G401 (cell line): ENCODE data around the gene NTHL1. TPM values are rescaled to one million over a fixed set of nuclear protein-coding genes. Genes with fewer than 3 reads are reported as not detected.

Experiments
- DNase-seq: peaks from one replicate; pipeline ENCODE4 v3.0.0-alpha.2; 2015; ENCODE audit warnings: low spot score
- in situ Hi-C: cut with HindIII; loops from 2 replicates; pipeline ENCODE4 v1.10.0; 2016; ENCODE audit warnings: low sequenced_read_pairs, mixed read lengths
- total RNA-seq: library from RNA; depleted of rRNA; stranded (reverse); fragments of >200 nt; shearing (Covaris generic); gene quantifications from 2 replicates; pipeline ENCODE4 v1.2.3, GENCODE V29; 2014

Gene NTHL1
- total RNA-seq, 1 experiment from 2014 or later = 36.6 TPM

DNA sequence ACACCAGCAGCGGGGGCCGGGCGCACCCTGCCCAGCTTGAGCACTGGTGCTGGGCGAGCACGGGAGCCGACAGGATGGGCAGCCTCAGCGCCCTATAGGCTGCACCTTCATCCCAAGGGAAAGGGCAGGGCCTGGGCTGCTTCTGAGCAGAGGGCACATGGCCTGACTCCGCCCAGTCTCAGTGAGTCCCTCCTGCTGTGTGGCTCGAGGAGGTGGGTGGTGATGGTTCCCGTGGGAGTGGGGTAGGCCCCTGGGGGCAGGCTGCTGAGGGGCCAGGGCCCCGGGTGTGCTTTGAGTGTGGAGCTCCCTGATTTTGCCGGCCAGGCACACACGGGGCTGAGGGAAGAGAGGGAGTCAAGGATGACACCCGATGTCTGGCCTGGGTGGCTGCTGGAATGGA is 38.0 kb upstream of the NTHL1 start:
- no peak for DNase-seq

DNA sequence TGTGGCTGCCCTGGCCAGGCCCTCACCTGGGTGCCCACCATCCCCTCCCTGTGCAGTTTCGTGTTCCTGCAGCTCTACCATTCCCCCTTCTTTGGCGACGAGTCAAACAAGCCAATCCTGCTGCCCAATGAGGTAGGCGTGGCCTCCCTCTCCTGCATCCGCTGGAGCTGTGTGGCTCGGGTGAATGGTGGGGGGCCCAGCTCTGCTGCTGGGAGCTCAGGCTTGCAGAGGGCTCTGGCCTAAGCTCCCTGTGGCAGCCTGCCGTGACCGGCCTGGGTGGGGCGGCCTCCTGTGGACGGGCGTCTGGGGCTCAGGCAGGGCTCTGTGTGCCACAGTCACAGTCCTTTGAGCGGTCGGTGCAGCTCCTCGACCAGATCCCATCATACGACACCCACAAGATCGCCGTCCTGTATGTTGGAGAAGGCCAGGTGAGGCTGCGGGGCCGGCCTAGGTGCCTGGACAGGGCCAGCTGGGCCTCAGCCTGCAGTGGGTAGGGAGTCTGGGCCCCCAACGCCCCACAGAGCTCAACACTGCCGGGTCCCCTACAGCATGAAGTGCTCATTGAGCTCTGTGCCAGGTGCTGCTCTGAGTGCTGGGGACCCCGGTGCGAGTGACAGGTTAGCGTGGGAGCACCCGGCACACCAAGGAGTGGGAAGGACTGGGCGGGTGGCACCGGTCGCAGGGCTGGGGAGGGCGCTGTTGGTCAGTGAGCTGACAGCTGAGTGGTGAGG is 37.4 kb upstream of the NTHL1 start:
- in situ Hi-C loops = no loop called here

More for the DNA sequence above, 38.0 kb upstream of the NTHL1 start:
- in situ Hi-C loops = no loop called here

DNA sequence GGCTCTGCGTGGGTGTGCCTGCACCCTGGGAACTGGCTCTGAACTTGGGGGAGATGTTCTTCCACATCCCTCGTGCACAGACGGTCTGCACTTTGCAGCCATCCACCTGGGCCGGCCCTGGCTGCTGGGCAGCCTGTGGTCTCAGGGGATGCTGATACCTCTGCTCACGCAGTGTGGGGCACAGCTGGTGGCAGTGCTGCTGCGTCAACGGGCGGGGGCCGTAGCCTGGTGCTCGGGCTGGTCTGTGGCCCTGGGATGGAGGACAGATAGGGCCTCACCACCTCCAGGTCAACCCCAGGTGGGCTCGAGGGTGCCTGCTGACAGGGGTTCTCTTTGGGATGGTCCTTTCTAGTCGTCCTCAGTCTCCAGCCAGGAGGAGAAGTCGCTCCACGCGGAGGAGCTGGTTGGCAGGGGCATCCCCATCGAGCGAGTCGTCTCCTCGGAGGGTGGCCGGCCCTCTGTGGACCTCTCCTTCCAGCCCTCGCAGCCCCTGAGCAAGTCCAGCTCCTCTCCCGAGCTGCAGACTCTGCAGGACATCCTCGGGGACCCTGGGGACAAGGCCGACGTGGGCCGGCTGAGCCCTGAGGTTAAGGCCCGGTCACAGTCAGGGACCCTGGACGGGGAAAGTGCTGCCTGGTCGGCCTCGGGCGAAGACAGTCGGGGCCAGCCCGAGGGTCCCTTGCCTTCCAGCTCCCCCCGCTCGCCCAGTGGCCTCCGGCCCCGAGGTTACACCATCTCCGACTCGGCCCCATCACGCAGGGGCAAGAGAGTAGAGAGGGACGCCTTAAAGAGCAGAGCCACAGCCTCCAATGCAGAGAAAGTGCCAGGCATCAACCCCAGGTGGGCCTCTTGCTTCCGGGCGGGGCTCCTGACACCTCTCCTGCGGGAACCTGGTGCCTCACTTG is 36.5 kb upstream of the NTHL1 start:
- in situ Hi-C loops = no loop called here
- DNase-seq = no peak

More for the DNA sequence above, 37.4 kb upstream of the NTHL1 start:
- peak; percentile 69 for DNase-seq

DNA sequence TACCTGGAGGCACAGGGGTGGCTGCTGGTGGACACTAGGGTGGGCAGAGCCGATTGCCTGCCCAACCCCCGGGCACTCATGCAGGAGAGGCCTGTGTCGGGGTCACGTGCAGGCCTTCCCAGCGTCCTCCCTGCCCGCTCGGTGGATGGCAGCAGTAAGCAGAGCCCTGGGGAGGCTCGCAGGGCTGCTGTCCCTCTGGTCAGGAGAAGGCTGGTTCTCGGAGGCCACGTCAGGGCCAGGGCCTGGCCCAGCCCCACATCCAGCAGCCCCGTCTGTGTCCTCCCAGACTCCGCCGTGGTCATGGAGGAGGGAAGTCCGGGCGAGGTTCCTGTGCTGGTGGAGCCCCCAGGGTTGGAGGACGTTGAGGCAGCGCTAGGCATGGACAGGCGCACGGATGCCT is 35.8 kb upstream of the NTHL1 start:
- DNase-seq = no peak
- in situ Hi-C loops = no loop called here

DNA sequence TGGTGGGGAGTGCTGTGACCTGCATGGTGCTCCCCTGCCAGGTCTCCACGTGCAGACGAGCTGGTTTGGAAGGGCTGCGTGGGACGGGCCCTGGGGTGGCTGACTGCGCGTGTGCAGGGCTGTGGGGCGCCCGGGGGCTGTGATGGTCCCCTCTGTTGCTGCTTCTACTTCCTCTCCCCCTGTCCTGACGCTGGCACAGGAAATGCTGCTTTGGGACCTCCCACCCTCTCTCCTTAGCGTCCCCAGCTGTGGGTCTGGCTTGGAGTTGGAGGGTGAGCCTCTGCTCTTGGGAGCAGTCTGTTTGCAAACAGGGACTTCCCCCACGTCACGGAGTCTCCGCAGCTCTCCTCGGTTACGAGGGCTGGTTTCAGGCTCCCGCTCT is 35.3 kb upstream of the NTHL1 start:
- in situ Hi-C loops = no loop called here
- no peak for DNase-seq

DNA sequence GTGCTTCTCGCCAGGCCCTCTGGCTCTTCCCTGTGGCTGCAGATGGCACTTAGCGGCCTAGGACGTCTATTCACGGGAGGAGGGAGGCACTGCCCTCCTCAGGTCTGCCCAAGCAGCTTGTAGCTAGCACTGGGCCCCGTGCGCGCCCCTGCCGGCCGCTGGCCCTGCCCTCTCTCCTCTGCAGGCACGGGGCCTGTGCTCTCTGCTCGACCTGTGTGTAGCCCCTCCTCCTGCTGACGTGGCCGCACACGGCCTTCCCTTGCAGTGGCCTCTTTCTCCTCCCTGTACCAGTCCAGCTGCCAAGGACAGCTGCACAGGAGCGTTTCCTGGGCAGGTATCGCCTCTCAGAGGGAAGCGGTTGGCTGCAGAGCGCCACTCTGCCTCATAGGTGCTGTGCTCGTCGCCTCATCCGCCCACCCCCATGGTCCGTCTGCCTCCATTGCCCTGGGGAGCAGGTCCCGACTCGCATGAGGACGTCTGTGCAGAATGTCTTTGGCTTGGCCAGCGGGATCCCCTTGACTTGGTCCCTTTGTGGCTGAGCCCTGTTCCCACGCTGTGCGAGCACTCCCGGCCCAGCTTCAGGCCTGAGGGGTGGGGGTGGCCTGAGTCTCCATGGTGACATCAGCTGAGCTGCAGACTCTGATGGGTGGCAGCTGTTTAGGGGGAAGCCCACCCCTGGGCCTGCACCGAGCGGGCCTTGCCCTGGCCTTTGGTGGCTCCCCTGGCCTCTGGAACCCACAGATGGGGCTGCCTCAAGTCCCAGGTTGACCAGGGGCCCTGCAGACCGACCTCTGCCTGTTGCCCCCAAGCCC is 34.7 kb upstream of the NTHL1 start:
- peak; percentile 85 for DNase-seq
- in situ Hi-C loops = no loop called here

DNA sequence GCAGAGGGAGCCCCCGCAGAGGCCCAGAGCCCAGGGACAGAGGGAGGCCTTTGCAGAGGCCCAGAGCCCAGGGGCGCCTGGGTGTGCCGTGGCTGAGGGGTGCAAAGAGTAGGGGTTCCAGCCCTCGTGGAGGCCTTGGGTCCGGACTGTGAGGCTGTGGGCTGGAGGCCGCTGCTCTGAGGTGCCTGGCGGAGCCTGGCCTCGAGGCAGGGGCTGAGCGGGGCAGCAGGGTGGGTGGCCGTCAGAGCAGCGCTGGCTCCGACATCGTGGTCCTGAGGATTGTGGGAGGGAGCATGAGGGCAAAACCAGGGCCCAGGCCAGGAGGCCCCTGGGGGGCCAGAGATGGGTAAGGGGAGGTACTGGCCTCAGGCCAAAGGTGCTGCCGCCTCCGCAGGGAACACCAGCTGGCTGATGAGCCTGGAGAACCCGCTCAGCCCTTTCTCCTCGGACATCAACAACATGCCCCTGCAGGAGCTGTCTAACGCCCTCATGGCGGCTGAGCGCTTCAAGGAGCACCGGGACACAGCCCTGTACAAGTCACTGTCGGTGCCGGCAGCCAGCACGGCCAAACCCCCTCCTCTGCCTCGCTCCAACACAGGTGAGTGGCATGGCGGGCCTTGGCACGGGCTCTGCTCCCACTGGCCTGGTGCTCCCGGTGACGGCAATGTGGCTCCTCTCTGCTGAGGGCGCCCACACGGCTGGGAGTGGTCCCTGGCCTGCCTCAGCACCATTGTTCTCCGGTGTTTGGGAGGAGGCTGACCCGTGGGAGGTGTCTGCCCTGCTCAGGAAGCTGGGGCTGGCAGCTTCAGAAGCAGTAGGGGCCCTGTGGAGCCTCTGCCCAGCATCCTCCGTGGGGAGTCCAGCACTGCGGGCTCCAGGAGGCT is 33.8 kb upstream of the NTHL1 start:
- DNase-seq = no peak
- in situ Hi-C loops = no loop called here

DNA sequence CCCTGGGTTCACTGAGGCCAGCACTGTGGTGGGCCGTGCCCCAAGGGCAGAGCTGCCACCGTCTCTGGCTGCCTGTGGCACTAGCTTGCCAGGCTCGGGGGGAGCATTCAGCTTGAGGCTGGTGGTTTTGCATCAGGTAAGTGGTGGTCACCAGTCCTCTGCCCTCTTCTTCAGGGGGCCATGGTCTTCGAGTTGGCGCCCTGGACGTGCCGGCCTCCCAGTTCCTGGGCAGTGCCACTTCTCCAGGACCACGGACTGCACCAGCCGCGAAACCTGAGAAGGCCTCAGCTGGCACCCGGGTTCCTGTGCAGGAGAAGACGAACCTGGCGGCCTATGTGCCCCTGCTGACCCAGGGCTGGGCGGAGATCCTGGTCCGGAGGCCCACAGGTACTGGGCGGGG is 32.4 kb upstream of the NTHL1 start:
- in situ Hi-C loops = loop anchor here (10.0 kb wide), 1 partner anchor 85 kb away; no protein-coding TSS in a partner anchor
- DNase-seq = no peak

DNA sequence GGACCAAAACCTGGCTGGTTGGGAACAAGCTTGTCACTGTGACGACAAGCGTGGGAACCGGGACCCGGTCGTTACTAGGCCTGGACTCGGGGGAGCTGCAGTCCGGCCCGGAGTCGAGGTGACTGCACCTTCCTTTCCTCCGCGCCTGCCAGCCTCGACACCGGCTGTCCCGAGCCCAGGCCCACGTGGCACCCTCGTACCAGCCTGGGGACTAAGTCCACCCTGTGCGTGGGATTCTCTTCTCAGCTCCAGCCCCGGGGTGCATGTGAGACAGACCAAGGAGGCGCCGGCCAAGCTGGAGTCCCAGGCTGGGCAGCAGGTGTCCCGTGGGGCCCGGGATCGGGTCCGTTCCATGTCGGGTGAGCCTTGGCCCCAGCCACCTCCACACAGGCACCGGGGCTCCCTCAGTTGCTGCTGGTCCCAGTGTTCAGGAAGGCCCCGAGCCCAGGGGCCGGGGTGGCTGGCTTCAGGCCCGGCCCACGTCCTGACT is 31.7 kb upstream of the NTHL1 start:
- no peak for DNase-seq
- in situ Hi-C loops = loop anchor here (10.0 kb wide), 1 partner anchor 85 kb away; no protein-coding TSS in a partner anchor

DNA sequence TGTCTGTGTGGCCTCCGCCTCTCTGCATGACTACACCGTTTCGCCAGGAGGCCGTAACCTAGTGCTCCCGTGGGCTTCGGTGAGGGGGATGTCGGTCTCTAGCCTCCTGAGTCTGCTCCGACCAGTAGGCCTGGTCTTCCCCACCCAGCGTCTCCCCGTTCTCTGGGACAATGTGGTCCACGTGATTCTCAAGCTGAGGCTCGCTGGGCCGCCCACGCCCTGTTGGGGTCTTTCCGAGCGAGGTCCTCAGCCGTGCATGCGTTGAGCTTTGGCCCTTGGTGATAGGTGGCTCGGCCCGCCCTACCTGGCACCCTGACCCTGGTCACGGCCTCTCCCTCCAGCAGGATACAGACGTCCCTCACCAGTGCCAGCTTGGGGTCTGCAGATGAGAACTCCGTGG is 31.1 kb upstream of the NTHL1 start:
- in situ Hi-C loops = loop anchor here (10.0 kb wide), 1 partner anchor 86 kb away; no protein-coding TSS in a partner anchor

DNA sequence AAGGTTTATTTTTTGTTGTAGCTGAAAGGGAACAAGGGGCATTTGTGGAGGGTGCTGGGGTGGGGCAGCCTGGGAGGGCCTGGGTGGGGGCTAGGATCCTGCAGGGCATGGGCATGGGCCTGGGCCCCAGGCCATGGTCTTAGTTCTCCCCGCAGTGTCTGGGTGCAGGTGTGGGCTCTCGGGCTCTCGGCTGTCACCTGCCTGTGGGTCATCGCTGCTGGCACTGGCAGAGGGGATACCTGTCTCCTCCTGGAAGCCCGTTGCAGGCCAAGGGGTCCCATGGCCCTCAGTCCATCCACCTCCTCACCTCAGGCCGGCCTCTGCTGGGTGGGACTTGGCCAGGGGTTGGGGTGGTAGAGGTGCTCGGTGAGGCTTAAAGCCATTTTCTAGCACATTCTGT is 30.5 kb upstream of the NTHL1 start:
- no peak for DNase-seq
- in situ Hi-C loops = loop anchor here (10.0 kb wide), 1 partner anchor 87 kb away; no protein-coding TSS in a partner anchor

More for the DNA sequence above, 31.1 kb upstream of the NTHL1 start:
- no peak for DNase-seq

DNA sequence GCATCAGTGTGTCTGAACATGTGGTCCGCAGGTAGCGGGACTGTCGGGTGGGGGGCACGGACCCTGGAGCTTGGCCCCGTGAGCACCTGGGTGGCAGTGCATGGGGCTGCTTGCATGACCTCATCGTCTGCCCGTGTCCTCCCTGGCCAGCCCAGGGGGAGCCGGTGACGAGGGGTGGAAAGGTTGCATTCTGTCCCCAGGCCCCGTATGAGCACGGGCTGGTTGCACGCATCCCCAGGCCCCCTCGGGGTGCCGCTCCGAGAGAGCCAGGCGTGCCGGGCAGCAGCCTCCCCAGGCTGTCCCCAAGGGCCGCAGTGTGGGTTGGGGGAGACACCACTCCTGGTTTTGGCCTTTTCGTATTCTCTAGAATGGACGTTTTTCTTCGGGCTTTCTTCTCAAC is 30.1 kb upstream of the NTHL1 start:
- in situ Hi-C loops = loop anchor here (10.0 kb wide), 1 partner anchor 87 kb away; no protein-coding TSS in a partner anchor
- no peak for DNase-seq

DNA sequence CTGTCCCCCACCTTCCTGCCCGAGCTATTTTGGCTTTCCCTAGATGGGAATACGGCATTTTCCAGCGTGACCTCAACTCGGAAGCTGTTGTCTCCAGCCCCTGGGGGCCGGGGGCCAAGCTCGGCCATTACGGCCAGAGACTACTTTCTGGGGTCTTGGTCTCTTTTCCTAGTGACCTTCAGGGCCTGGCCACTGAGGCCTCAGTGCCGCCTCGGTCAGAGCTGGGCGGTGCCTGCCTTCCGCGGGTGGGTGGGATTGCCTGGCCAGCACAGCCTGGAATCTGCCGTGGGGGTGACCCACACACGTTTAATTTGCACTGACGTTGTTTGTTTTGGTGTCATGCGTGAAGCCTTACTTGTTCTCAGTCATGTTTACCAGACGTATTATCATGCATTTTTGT is 29.4 kb upstream of the NTHL1 start:
- in situ Hi-C loops = loop anchor here (10.0 kb wide), 1 partner anchor 88 kb away; no protein-coding TSS in a partner anchor
- no peak for DNase-seq

DNA sequence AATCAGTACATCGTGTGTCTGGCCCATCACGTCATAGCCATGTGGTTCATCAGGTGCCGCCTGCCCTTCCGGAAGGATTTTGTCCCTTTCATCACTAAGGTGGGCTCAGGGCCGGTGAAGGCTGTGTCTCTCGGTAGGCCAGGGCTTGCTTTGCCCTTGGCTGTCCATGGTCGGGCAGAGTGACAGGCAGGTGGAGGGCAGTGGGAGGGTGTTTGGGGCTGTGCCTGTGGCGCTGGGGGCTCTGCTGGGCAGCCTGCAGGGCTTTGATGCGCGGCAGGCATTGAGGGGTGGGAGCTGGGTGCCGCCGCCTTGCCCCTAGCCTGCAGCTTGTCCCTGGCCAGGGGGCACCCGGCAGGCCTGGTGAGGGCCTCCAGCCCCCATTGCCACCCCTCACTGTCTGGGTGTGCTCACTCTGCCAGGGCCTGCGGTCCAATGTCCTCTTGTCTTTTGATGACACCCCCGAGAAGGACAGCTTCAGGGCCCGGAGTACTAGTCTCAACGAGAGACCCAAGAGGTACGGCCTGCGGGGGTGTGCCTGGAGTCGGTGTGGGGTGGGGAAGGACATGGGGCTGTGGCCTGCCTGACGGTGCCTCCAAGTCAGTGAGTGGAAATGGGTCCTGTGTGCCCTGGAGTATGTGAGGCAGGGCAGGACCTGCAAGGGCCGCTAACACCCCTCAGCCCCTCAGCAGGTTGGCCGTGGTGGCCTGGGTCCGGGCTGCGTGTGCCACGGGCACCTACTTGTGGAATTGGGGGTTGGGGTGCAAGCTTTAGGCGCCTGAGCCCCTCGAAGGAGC is 28.6 kb upstream of the NTHL1 start:
- no peak for DNase-seq
- in situ Hi-C loops = loop anchor here (10.0 kb wide), 1 partner anchor 89 kb away; no protein-coding TSS in a partner anchor

DNA sequence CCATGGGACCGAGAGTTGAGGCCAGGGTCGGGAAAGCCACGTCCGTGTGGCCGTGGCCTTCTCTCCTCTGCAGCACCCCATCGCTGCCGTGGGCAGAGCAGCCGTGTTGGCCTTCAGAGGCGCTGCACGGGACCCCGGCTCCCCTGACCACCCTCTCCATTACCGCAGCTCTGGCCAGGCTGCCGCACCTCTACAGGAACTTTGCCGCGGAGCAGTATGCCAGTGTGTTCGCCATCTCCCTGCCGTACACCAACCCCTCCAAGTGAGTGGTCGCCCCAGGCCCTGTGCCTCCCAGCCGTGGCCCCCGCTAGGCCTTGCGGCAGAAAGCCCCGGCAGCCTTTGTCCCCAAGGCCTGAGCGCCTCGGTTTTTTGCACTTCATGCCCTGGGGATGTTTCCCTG is 28.0 kb upstream of the NTHL1 start:
- DNase-seq = no peak
- in situ Hi-C loops = loop anchor here (10.0 kb wide), 1 partner anchor 89 kb away; no protein-coding TSS in a partner anchor

DNA sequence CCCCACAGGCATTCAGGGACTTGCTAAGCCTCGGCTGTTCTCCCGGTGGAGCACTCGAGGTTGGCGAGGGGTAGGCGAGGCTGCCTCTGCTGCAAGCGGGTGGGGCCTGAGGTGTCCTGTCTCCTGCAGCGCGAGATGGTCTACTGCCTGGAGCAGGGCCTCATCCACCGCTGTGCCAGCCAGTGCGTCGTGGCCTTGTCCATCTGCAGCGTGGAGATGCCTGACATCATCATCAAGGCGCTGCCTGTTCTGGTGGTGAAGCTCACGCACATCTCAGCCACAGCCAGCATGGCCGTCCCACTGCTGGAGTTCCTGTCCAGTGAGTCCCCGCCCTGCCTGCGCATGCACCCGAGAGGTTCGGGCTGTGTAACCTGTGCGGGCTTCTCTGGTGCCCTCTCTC is 26.4 kb upstream of the NTHL1 start:
- in situ Hi-C loops = loop anchor here (10.0 kb wide), 1 partner anchor 91 kb away; no protein-coding TSS in a partner anchor

DNA sequence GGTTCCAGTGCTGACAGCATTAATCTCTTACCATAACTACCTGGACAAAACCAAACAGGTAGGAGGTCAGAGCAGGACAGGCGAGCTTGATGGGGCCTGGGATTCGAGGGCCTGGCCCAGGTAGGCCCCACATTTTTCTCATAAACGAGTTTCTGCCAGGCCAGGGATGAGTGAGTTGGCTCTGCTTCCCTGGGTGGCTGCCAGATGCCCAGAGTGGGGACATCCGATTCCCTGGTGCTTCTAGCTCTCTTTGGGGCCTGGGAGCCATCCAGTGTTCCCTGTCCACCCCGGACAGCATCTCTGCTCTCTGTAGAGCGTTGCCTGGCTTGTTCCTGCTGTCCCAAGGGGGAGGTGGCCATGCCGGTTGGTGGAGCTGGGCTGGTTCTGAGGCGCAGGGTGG is 25.3 kb upstream of the NTHL1 start:
- no peak for DNase-seq
- in situ Hi-C loops = loop anchor here (10.0 kb wide), 1 partner anchor 92 kb away; no protein-coding TSS in a partner anchor

More for the DNA sequence above, 26.4 kb upstream of the NTHL1 start:
- no peak for DNase-seq
